IPS-18a (cell line): Measurements from ENCODE around the gene KCTD1.

Experiments used
- H3K27ac ChIP-seq: one replicate; pipeline ENCODE4 v1.5.1; 2013; ENCODE audit warnings: low read length
- H3K27me3 ChIP-seq: one replicate; pipeline ENCODE4 v1.6.1; 2013; ENCODE audit warnings: mild to moderate bottlenecking, low read length; ENCODE audit not compliant: control insufficient read depth, insufficient read depth
- H3K36me3 ChIP-seq: one replicate; pipeline ENCODE4 v1.6.1; 2013; ENCODE audit warnings: low read depth, low read length; ENCODE audit not compliant: control insufficient read depth
- H3K4me1 ChIP-seq: one replicate; pipeline ENCODE4 v1.6.1; 2013; ENCODE audit warnings: low read depth, low read length; ENCODE audit not compliant: control insufficient read depth
- H3K4me3 ChIP-seq: one replicate; pipeline ENCODE4 v1.5.1; 2013; ENCODE audit warnings: low read length
- H3K9ac ChIP-seq: one replicate; pipeline ENCODE4 v1.6.1; 2013; ENCODE audit warnings: mild to moderate bottlenecking, low read length, moderate library complexity
- H3K9me3 ChIP-seq: one replicate; pipeline ENCODE4 v1.6.1; 2013; ENCODE audit warnings: low read depth, low read length; ENCODE audit not compliant: control insufficient read depth

Gene KCTD1

GRCh38 chr18:26432651-26433424 lies 115.5 kb downstream of the KCTD1 start:
- Histone ChIP-seq H3K9me3 (no peaks in the 10 kb centered on the region), H3K36me3 (no peaks in the 10 kb centered on the region), H3K27me3 (no peaks in the 10 kb centered on the region), H3K27ac (no peak overlapping the region), H3K4me3 (no peak overlapping the region), H3K9ac (no peak overlapping the region), H3K4me1 (no peaks in the 10 kb centered on the region)

GRCh38 chr18:26429535-26430226 lies 118.7 kb downstream of the KCTD1 start:
- H3K36me3 ChIP-seq: no peaks in the 10 kb centered on the region
- H3K27me3 ChIP-seq: no peaks in the 10 kb centered on the region
- H3K4me3 ChIP-seq: no peak overlapping the region
- no peaks in the 10 kb centered on the region for H3K9me3 ChIP-seq
- no peak overlapping the region for H3K9ac ChIP-seq
- no peaks in the 10 kb centered on the region for H3K4me1 ChIP-seq
- H3K27ac ChIP-seq: no peak overlapping the region

GRCh38 chr18:26425148-26425531 lies 123.2 kb downstream of the KCTD1 start:
- Histone ChIP-seq H3K27me3 (no peaks in the 10 kb centered on the region), H3K4me3 (no peak overlapping the region), H3K9me3 (no peaks in the 10 kb centered on the region), H3K9ac (no peak overlapping the region), H3K4me1 (no peaks in the 10 kb centered on the region), H3K27ac (no peak overlapping the region), H3K36me3 (no peaks in the 10 kb centered on the region)

- Histone ChIP-seq H3K4me1 (no peaks in the 10 kb centered on the region), H3K4me3 (no peak overlapping the region), H3K36me3 (no peaks in the 10 kb centered on the region), H3K9me3 (no peaks in the 10 kb centered on the region), H3K27ac (no peak overlapping the region), H3K27me3 (no peaks in the 10 kb centered on the region), H3K9ac (no peak overlapping the region)
These were observed 123.8 kb downstream of the KCTD1 start for GRCh38 chr18:26424428-26425147.

- H3K4me3 ChIP-seq: no peak overlapping the region
- no peaks in the 10 kb centered on the region for H3K27me3 ChIP-seq
- H3K4me1 ChIP-seq: no peaks in the 10 kb centered on the region
- H3K9ac ChIP-seq: no peak overlapping the region
- no peak overlapping the region for H3K27ac ChIP-seq
- H3K9me3 ChIP-seq: no peaks in the 10 kb centered on the region
- no peaks in the 10 kb centered on the region for H3K36me3 ChIP-seq
These were observed 125.7 kb downstream of the KCTD1 start for GRCh38 chr18:26422472-26423162.

GRCh38 chr18:26421931-26422330 lies 126.4 kb downstream of the KCTD1 start:
- no peaks in the 10 kb centered on the region for H3K36me3 ChIP-seq
- no peaks in the 10 kb centered on the region for H3K27me3 ChIP-seq
- H3K4me3 ChIP-seq: no peak overlapping the region
- H3K9ac ChIP-seq: no peak overlapping the region
- H3K27ac ChIP-seq: no peak overlapping the region
- H3K4me1 ChIP-seq: no peaks in the 10 kb centered on the region
- no peaks in the 10 kb centered on the region for H3K9me3 ChIP-seq

- Histone ChIP-seq H3K36me3 (no peaks in the 10 kb centered on the region), H3K4me1 (no peaks in the 10 kb centered on the region), H3K27ac (no peak overlapping the region), H3K9ac (no peak overlapping the region), H3K9me3 (no peaks in the 10 kb centered on the region), H3K27me3 (no peaks in the 10 kb centered on the region), H3K4me3 (no peak overlapping the region)
These were observed 126.8 kb downstream of the KCTD1 start for GRCh38 chr18:26421503-26421902.

- Histone ChIP-seq H3K9ac (no peak overlapping the region), H3K27ac (no peak overlapping the region), H3K9me3 (no peaks in the 10 kb centered on the region), H3K4me1 (peaks cover 14% of the 10 kb centered on the region), H3K4me3 (no peak overlapping the region), H3K27me3 (no peaks in the 10 kb centered on the region), H3K36me3 (no peaks in the 10 kb centered on the region)
These were observed 128.6 kb downstream of the KCTD1 start for GRCh38 chr18:26419746-26420145.

GRCh38 chr18:26418225-26418624 lies 130.1 kb downstream of the KCTD1 start:
- Histone ChIP-seq H3K36me3 (no peaks in the 10 kb centered on the region), H3K27me3 (no peaks in the 10 kb centered on the region), H3K4me3 (no peak overlapping the region), H3K27ac (no peak overlapping the region), H3K9me3 (no peaks in the 10 kb centered on the region), H3K9ac (no peak overlapping the region), H3K4me1 (peaks cover 24% of the 10 kb centered on the region)

- Histone ChIP-seq H3K4me3 (no peak overlapping the region), H3K9ac (no peak overlapping the region), H3K27ac (no peak overlapping the region), H3K4me1 (peaks cover 24% of the 10 kb centered on the region), H3K36me3 (no peaks in the 10 kb centered on the region), H3K9me3 (no peaks in the 10 kb centered on the region), H3K27me3 (no peaks in the 10 kb centered on the region)
These were observed 131.2 kb downstream of the KCTD1 start for GRCh38 chr18:26417190-26417589.

- Histone ChIP-seq H3K27me3 (no peaks in the 10 kb centered on the region), H3K4me1 (peaks cover 24% of the 10 kb centered on the region), H3K9ac (no peak overlapping the region), H3K9me3 (no peaks in the 10 kb centered on the region), H3K36me3 (no peaks in the 10 kb centered on the region), H3K4me3 (no peak overlapping the region), H3K27ac (no peak overlapping the region)
These were observed 131.7 kb downstream of the KCTD1 start for GRCh38 chr18:26416652-26417150.
